ENCODE measurements around the gene CTSA. TPM values are rescaled to one million over a fixed set of nuclear protein-coding genes. Genes with fewer than 3 reads are reported as not detected.

The CTSA gene
- total and polyA plus RNA-seq, 9 of the 15 experiments (the other 6 are each of a cell fraction or from before 2014, with no cell fraction given), result 8.8 to 61.7 (median 28.3) TPM

DNA sequence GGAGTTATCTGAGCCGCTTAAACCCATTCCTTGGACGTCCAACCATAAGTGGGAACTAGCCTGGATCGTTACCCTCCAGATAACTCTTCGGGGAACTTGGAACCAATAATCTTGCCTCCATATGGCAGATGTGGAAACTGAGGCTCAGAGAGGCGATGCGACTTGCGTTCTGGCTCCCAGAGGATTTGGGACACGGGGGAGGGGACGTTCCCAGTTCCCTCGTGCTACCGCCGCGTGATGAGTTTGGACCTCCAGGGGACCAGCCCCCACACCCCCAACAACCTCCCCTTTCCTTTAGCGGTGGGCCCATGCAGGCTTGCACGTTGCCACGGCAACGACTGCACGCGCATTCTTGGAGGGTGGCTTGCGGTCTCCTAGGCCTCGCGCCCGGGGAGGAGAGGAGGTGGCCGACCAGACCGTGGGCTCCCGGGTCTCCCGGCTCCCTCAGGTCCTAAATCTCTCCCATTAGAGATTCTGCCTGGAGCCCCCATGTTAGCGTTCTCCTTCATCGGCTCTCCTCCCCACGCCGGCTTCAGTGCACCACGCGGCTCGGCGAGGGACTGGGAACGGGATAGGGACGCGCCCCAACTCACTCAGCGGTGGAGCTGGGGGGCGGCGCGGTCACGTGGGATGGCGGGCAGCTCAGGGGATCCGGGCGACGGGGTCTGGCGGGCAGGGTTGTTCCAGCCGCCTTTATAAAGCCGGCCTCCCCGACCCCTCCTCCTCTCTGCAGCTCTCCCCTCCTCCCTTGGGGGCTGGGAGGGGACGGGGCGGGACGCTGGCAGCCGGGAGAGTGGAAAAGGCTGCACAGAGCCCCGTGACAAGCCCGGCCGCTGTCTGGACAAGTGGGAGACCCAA is 20.6 kb downstream of the CTSA start, which contains the start of gene PLTP (continued):
- TF ChIP-seq, protein P1, sequence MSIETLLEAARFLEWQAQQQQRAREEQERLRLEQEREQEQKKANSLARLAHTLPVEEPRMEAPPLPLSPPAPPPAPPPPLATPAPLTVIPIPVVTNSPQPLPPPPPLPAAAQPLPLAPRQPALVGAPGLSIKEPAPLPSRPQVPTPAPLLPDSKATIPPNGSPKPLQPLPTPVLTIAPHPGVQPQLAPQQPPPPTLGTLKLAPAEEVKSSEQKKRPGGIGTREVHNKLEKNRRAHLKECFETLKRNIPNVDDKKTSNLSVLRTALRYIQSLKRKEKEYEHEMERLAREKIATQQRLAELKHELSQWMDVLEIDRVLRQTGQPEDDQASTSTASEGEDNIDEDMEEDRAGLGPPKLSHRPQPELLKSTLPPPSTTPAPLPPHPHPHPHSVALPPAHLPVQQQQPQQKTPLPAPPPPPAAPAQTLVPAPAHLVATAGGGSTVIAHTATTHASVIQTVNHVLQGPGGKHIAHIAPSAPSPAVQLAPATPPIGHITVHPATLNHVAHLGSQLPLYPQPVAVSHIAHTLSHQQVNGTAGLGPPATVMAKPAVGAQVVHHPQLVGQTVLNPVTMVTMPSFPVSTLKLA (conservative IDR thresholded peaks at IDR 0.05), result peak in 1 of 2 experiments; percentile 27; a peak in 1 of 4 replicates
- no peak for TF ChIP-seq PRMT5 (CRISPR knock-in tag; IDR thresholded peaks at IDR 0.05)
- TF ChIP-seq, protein P2, sequence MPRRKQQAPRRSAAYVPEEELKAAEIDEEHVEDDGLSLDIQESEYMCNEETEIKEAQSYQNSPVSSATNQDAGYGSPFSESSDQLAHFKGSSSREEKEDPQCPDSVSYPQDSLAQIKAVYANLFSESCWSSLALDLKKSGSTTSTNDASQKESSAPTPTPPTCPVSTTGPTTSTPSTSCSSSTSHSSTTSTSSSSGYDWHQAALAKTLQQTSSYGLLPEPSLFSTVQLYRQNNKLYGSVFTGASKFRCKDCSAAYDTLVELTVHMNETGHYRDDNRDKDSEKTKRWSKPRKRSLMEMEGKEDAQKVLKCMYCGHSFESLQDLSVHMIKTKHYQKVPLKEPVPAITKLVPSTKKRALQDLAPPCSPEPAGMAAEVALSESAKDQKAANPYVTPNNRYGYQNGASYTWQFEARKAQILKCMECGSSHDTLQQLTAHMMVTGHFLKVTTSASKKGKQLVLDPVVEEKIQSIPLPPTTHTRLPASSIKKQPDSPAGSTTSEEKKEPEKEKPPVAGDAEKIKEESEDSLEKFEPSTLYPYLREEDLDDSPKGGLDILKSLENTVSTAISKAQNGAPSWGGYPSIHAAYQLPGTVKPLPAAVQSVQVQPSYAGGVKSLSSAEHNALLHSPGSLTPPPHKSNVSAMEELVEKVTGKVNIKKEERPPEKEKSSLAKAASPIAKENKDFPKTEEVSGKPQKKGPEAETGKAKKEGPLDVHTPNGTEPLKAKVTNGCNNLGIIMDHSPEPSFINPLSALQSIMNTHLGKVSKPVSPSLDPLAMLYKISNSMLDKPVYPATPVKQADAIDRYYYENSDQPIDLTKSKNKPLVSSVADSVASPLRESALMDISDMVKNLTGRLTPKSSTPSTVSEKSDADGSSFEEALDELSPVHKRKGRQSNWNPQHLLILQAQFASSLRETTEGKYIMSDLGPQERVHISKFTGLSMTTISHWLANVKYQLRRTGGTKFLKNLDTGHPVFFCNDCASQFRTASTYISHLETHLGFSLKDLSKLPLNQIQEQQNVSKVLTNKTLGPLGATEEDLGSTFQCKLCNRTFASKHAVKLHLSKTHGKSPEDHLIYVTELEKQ (CRISPR knock-in tag; IDR thresholded peaks at IDR 0.05), result no peak
- TF ChIP-seq, protein P3, sequence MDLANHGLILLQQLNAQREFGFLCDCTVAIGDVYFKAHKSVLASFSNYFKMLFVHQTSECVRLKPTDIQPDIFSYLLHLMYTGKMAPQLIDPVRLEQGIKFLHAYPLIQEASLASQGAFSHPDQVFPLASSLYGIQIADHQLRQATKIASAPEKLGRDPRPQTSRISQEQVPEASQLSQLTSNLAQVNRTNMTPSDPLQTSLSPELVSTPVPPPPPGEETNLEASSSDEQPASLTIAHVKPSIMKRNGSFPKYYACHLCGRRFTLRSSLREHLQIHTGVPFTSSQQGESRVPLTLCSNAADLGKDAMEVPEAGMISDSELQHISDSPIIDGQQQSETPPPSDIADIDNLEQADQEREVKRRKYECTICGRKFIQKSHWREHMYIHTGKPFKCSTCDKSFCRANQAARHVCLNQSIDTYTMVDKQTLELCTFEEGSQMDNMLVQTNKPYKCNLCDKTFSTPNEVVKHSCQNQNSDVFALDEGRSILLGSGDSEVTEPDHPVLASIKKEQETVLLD (IDR thresholded peaks at IDR 0.05), result no peak
- TF ChIP-seq TFAM (CRISPR knock-in tag; conservative IDR thresholded peaks at IDR 0.05), result no peak
- no peak for TF ChIP-seq CHD2 (IDR thresholded peaks at IDR 0.05; ENCODE audit: low read depth, low read length)
- no peak for TF ChIP-seq EP400 (IDR thresholded peaks at IDR 0.05)
- no peak for TF ChIP-seq ZNF311 (CRISPR knock-in tag; IDR thresholded peaks at IDR 0.05)
- TF ChIP-seq, protein P4, sequence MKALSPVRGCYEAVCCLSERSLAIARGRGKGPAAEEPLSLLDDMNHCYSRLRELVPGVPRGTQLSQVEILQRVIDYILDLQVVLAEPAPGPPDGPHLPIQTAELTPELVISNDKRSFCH (CRISPR knock-in tag; IDR thresholded peaks at IDR 0.05), result no peak
- TF ChIP-seq, protein P4 (tag; IDR thresholded peaks at IDR 0.05), result no peak
- TF ChIP-seq NCOA6 (IDR thresholded peaks at IDR 0.05), result no peak
- TF ChIP-seq, protein P5, sequence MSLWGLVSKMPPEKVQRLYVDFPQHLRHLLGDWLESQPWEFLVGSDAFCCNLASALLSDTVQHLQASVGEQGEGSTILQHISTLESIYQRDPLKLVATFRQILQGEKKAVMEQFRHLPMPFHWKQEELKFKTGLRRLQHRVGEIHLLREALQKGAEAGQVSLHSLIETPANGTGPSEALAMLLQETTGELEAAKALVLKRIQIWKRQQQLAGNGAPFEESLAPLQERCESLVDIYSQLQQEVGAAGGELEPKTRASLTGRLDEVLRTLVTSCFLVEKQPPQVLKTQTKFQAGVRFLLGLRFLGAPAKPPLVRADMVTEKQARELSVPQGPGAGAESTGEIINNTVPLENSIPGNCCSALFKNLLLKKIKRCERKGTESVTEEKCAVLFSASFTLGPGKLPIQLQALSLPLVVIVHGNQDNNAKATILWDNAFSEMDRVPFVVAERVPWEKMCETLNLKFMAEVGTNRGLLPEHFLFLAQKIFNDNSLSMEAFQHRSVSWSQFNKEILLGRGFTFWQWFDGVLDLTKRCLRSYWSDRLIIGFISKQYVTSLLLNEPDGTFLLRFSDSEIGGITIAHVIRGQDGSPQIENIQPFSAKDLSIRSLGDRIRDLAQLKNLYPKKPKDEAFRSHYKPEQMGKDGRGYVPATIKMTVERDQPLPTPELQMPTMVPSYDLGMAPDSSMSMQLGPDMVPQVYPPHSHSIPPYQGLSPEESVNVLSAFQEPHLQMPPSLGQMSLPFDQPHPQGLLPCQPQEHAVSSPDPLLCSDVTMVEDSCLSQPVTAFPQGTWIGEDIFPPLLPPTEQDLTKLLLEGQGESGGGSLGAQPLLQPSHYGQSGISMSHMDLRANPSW (CRISPR knock-in tag; IDR thresholded peaks at IDR 0.05), result no peak
- no peak for TF ChIP-seq CEBPB (tag; IDR thresholded peaks at IDR 0.05)
- no peak for TF ChIP-seq ZNF324 (CRISPR knock-in tag; IDR thresholded peaks at IDR 0.05)
- TF ChIP-seq, protein P6, sequence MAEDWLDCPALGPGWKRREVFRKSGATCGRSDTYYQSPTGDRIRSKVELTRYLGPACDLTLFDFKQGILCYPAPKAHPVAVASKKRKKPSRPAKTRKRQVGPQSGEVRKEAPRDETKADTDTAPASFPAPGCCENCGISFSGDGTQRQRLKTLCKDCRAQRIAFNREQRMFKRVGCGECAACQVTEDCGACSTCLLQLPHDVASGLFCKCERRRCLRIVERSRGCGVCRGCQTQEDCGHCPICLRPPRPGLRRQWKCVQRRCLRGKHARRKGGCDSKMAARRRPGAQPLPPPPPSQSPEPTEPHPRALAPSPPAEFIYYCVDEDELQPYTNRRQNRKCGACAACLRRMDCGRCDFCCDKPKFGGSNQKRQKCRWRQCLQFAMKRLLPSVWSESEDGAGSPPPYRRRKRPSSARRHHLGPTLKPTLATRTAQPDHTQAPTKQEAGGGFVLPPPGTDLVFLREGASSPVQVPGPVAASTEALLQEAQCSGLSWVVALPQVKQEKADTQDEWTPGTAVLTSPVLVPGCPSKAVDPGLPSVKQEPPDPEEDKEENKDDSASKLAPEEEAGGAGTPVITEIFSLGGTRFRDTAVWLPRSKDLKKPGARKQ (CRISPR knock-in tag; IDR thresholded peaks at IDR 0.05), result no peak
- TF ChIP-seq KDM1A (IDR thresholded peaks at IDR 0.05), result no peak

All from K562 (cell line).